H4 (cell line): ENCODE measurements around the gene THADA. TPM values are rescaled to one million over a fixed set of nuclear protein-coding genes. Genes with fewer than 3 reads are reported as not detected.
"Not testable (repeated sequence)": the region's sequence is repeated elsewhere in the genome, so short reads cannot be mapped to it uniquely, and the experiment has no call there.

ENCODE experiments used
- DNase-seq: peaks from one replicate; pipeline ENCODE4 v3.0.0-alpha.2; 2015; ENCODE audit warnings: low spot score
- total RNA-seq: library from RNA; depleted of rRNA; stranded (reverse); fragments of >200 nt; shearing (Covaris generic); gene quantifications from 2 replicates; pipeline ENCODE4 v1.2.3, GENCODE V29; 2014

THADA gene
- total RNA-seq, 1 experiment from 2014 or later: 10.9 TPM

DNA sequence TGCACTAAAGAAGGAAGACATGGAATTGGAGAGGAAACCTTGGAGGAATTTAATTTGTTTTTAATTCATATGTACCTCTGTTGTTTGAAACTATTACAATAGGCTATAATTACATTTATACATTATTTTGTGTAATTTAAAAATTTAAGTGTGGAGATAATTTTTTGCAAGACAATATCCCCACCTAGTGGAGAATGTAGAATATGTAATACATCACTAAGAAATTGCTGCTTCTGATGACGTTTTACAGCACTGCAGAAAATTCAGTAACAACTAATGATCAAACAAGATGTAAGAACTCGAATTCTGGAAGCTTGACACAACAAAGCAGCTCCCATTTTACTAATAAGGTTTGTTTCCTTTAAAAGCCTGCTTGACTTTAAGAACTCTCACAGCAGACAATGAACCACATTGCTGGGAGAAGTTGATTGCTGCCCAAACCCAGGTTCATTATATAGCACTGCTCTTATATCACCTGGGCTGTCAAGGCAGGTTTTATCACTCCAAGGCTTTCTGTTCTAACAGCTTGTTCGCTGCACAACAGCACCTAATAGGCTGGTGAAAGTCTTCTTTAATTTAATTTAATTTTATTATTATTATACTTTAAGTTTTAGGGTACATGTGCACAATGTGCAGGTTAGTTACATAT is 53.4 kb downstream of the THADA start:
- DNase-seq: peak; percentile 29

DNA sequence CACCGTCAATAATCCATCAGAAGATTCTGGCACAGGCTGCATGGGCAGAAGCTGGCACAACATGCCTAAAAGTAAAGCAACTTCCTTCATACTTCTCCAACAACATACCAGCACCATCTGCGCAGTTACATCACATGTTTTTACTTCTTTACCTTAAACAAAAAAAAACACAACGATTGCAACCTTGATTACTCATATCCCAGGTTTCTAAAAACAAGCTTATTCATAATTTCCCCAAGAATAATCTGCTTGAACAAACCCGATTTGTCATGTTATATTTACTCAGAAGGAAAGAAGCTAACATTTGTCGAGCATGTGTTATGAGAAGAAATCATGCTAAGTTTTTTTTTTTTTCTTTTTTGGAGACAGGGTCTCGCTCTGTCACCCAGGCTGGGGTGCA is 54.7 kb downstream of the THADA start:
- no peak for DNase-seq

GRCh38 chr2:43540021-43540779 is 55.6 kb downstream of the THADA start:
- DNase-seq: peak; percentile 30

GRCh38 chr2:43539436-43539835 is 56.4 kb downstream of the THADA start:
- DNase-seq: no peak

- no peak for DNase-seq
Observed at GRCh38 chr2:43538034-43538670, 57.7 kb downstream of the THADA start.

DNA sequence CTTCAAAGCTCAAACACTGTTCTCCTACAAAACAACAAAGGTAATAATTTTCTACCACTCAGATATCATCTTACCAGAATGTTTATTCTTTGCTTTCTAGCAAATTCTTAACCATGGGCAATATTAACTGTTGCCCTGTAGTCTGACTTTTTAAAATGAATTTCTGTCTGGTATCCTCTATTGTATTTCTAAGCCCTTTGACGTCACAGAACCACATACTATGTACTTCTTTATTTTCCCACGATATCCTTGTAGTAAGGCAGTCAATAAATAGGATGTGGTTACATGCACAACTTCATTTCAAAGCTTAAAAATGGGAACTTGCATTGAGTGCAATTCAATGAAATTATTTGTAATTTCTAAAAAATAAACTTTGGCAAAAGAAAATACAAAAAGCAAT is 58.7 kb downstream of the THADA start:
- no peak for DNase-seq

DNA sequence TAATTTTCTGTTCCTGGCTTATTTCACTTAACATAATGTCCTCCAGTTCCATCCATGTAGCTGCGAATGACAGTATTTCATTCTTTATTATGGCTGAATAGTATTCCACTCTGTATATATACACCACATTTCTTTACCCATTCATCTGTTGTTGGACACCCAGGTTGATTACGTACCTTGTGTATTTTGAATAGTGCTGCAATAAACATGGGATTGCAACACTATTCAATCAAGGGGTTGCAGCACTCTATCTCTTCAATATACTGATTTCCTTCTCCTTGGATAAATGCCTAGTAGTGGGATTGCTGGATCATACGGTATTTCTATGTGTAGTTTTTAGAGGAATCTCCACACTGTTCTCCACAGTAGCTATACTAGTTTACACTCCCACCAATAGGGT is 61.3 kb downstream of the THADA start:
- DNase-seq: no peak

- not testable (repeated sequence) for DNase-seq
Observed at GRCh38 chr2:43532572-43532971, 63.3 kb downstream of the THADA start.

DNA sequence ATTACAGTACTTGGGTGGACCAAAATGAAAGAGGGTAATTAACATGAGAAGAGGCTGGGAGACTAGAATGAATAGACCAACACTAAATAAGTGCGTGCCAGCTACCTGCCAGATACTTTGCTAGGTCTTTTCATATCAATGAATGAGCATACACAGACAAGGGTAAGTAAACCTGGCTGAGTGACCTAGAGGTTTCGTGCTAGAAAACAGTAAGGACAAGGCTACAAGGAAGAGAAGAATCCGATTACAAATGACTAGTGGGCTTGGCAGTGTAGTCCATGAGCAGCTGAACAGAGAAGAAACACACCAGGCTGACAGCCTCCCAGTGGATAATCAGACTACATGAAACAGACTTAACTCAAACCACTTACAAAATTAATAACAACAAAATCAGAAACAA is 64.6 kb downstream of the THADA start:
- DNase-seq: no peak

GRCh38 chr2:43526994-43527393 is 68.8 kb downstream of the THADA start:
- DNase-seq: no peak

- DNase-seq: no peak
Observed at GRCh38 chr2:43525506-43525905, 70.3 kb downstream of the THADA start.

DNA sequence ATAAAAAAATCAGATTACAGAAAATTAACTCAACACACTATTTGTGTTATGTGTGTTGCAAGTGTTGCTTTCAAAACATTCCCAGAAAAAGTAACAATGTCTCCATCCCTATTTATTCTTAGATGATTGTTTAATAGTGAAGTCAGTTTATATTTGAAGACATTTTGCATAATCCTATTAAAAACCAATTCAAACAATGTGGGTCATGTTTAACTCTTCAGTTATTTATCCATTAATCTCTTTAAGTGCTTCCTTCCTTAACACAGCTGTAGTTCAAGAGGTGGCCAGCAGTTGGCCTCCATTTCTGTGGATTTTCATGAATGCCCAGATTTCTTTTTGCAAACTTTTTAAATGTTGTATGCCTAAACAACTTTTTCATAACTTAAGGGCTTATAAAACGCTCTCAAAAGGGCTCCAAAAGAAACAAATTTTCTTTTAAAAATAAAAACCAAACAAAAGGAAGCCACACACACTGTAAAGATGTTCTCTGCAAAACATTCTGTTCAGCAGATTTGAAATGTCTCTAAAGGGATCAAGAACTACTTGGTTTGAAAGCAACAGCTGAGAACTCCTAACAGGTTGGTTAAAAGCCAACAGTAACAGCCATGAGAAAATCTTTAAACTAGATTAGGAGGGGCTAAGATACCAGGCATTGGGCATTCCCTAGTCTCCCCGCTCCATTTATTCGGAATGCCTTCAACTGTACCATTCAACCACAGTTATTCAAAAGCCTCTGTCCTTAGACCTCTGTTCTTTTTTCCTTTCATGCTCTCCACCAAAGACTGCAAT is 71.5 kb downstream of the THADA start:
- DNase-seq: no peak

- DNase-seq: no peak
Observed at GRCh38 chr2:43522177-43522576, 73.7 kb downstream of the THADA start.

- DNase-seq: no peak
Observed at GRCh38 chr2:43521568-43521967, 74.3 kb downstream of the THADA start.

DNA sequence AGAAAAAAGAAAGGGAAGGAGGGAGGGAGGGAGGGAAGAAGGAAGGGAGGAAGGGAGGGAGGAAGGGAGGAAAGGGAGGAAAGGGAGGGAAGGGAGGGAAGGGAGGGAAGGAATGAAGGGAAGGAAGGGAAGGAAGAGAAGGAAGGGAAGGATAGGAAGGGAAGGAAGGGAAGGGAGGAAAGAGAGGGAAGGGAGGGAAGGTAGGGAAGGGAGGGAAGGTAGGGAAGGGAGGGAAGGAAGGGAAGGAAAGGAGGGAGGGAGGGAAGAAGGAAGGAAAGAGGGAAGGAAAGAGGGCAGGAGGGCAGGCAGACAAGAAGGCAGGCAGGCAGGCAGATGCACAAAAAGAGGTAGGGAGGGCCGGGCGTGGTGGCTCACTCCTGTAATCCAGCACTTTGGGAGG is 74.9 kb downstream of the THADA start:
- DNase-seq: no peak

- DNase-seq: peak; percentile 72
Observed at GRCh38 chr2:43519643-43520221, 76.1 kb downstream of the THADA start.

- DNase-seq: no peak
Observed at GRCh38 chr2:43518718-43519117, 77.1 kb downstream of the THADA start.

- no peak for DNase-seq
Observed at GRCh38 chr2:43518181-43518580, 77.7 kb downstream of the THADA start.

- DNase-seq: no peak
Observed at GRCh38 chr2:43515807-43516497, 79.9 kb downstream of the THADA start.

DNA sequence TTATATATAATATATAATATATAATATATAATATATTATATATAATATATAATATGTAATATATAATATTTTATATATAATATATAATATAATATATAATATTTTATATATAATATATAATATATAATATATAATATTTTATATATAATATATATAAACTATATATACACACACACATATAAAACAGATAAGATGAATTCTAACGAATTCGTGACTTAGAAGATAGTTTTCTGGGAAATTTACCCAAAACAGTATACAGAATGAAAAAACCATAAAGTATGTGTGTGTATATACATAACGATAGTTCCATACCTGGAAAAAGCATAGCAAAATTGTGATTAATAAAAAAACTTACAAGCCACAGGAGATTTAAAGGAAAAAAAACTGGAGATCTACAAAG is 80.6 kb downstream of the THADA start:
- no peak for DNase-seq

GRCh38 chr2:43513796-43514195 is 82.0 kb downstream of the THADA start:
- no peak for DNase-seq
